ENCODE data around the gene TIPARP.
"Not testable (repeated sequence)": the region's sequence is repeated elsewhere in the genome, so short reads cannot be mapped to it uniquely, and the experiment has no call there.

TIPARP gene

GRCh38 chr3:156648086-156648485, 26.3 kb upstream of the TIPARP start:
- no peak for DNase-seq

- no peak for DNase-seq
Observed at GRCh38 chr3:156649681-156650080, 24.7 kb upstream of the TIPARP start.

- not testable (repeated sequence) for DNase-seq
Observed at GRCh38 chr3:156652661-156653060, 21.7 kb upstream of the TIPARP start.

- no peak for DNase-seq
Observed at GRCh38 chr3:156654834-156655233, 19.6 kb upstream of the TIPARP start.

- no peak for DNase-seq
Observed at GRCh38 chr3:156655819-156656550, 18.4 kb upstream of the TIPARP start.

GRCh38 chr3:156657440-156657839, 16.9 kb upstream of the TIPARP start:
- DNase-seq, result no peak

GRCh38 chr3:156657862-156658731, 16.3 kb upstream of the TIPARP start:
- no peak for DNase-seq

- no peak for DNase-seq
Observed at GRCh38 chr3:156658732-156659090, 15.7 kb upstream of the TIPARP start.

GRCh38 chr3:156659260-156659659, 15.1 kb upstream of the TIPARP start:
- no peak for DNase-seq

- no peak for DNase-seq
Observed at GRCh38 chr3:156661155-156661554, 13.2 kb upstream of the TIPARP start.

GRCh38 chr3:156664011-156664830, 10.2 kb upstream of the TIPARP start:
- DNase-seq, result no peak

- DNase-seq, result no peak
Observed at GRCh38 chr3:156664831-156665178, 9.6 kb upstream of the TIPARP start.

GRCh38 chr3:156665291-156665690, 9.1 kb upstream of the TIPARP start:
- DNase-seq, result no peak

- no peak for DNase-seq
Observed at GRCh38 chr3:156666073-156666472, 8.3 kb upstream of the TIPARP start.

GRCh38 chr3:156668073-156668763, 6.2 kb upstream of the TIPARP start:
- DNase-seq, result no peak

- DNase-seq, result no peak
Observed at GRCh38 chr3:156670077-156670476, 4.3 kb upstream of the TIPARP start.

GRCh38 chr3:156670652-156671051, 3.7 kb upstream of the TIPARP start:
- no peak for DNase-seq

GRCh38 chr3:156673732-156674045, 701 bp upstream of the TIPARP start:
- DNase-seq, result no peak

GRCh38 chr3:156674911-156675829, 780 bp downstream of the TIPARP start:
- DNase-seq, result peak; percentile 22

GRCh38 chr3:156675830-156676767, 1.7 kb downstream of the TIPARP start:
- peak; percentile 21 for DNase-seq
